PC-3 (cell line): ENCODE data around the gene FAM120B. TPM values are rescaled to one million over a fixed set of nuclear protein-coding genes. Genes with fewer than 3 reads are reported as not detected.

Experiments used
- ATAC-seq: fragments of 200-7000 bp; cut with Tn5 transposase; 2 replicates; pipeline ENCODE4 v1.9.1; 2020; ENCODE audit warnings: mild to moderate bottlenecking, moderate library complexity
- BruUV-seq: library from RNA; stranded (reverse); fragments of 400-500 nt; replicated peaks from 2 replicates; lab custom pipeline; 2021; lab: Mats Ljungman, UMichigan
- CTCF ChIA-PET: fragments of 300-600 bp; sonication (Branson Sonifier 250); formaldehyde crosslinking; loops from one replicate; lab custom pipeline; 2022; ENCODE audit warnings: antibody characterized with exemption; lab: Charles Lee
- POLR2A ChIA-PET: fragments of 300-600 bp; sonication (Branson Sonifier 250); formaldehyde crosslinking; loops from one replicate; lab custom pipeline; 2022; ENCODE audit warnings: antibody characterized with exemption; ENCODE audit not compliant: unreplicated experiment; lab: Charles Lee
- DNase-seq: peaks from one replicate; pipeline ENCODE4 v3.0.0-alpha.2; 2015
- H2AFZ ChIP-seq: fragments of 300-600 bp; sonication (generic); 2 replicates; pipeline ENCODE4 v1.6.0; 2016; ENCODE audit warnings: antibody characterized with exemption, low read length
- H3F3A ChIP-seq: fragments of 300-600 bp; sonication (generic); one replicate; pipeline ENCODE4 v1.6.0; 2017; ENCODE audit warnings: antibody characterized with exemption, low read length, control low read depth, mild to moderate bottlenecking; ENCODE audit not compliant: unreplicated experiment
- H3K27ac ChIP-seq: fragments of 300-600 bp; sonication (generic); 2 replicates; pipeline ENCODE4 v1.5.1; 2016; ENCODE audit warnings: mild to moderate bottlenecking, low read length
- H3K27me3 ChIP-seq: fragments of 300-600 bp; sonication (generic); 2 replicates; pipeline ENCODE4 v1.6.1; 2016; ENCODE audit warnings: low read length, mixed read lengths
- H3K36me3 ChIP-seq: fragments of 300-600 bp; sonication (generic); 2 replicates; pipeline ENCODE4 v1.6.1; 2016; ENCODE audit warnings: low read depth, mixed run types, low read length, mixed read lengths
- H3K4me1 ChIP-seq: fragments of 300-600 bp; sonication (generic); 2 replicates; pipeline ENCODE4 v1.5.1; 2016; ENCODE audit warnings: low read length; ENCODE audit not compliant: insufficient read depth
- H3K4me2 ChIP-seq: fragments of 300-600 bp; sonication (generic); 2 replicates; pipeline ENCODE4 v1.6.0; 2016; ENCODE audit warnings: low read length
- H3K4me3 ChIP-seq: fragments of 300-600 bp; sonication (generic); 2 replicates; pipeline ENCODE4 v1.5.1; 2016; ENCODE audit warnings: mild to moderate bottlenecking, low read length, mixed read lengths
- H3K79me2 ChIP-seq: fragments of 300-600 bp; sonication (generic); 2 replicates; pipeline ENCODE4 v1.6.1; 2017; ENCODE audit warnings: low read length, mixed read lengths
- H3K9ac ChIP-seq: fragments of 300-600 bp; sonication (generic); 2 replicates; pipeline ENCODE4 v1.6.0; 2016; ENCODE audit warnings: mild to moderate bottlenecking, low read length
- H3K9me2 ChIP-seq: fragments of 300-600 bp; sonication (generic); replicated peaks from 2 replicates; pipeline ENCODE4 v1.6.1; 2016; ENCODE audit warnings: mixed run types, low read length, mixed read lengths
- H3K9me3 ChIP-seq: fragments of 300-600 bp; sonication (generic); 2 replicates; pipeline ENCODE4 v1.6.1; 2016; ENCODE audit warnings: low read length, mixed read lengths
- H4K20me1 ChIP-seq: fragments of 300-600 bp; sonication (generic); 2 replicates; pipeline ENCODE4 v1.6.1; 2016; ENCODE audit warnings: low read length, mixed read lengths
- EZH2 ChIP-seq: fragments of 300-600 bp; sonication (generic); IDR thresholded peaks from one replicate; pipeline ENCODE4 v1.6.1; 2017; ENCODE audit warnings: antibody characterized with exemption, mild to moderate bottlenecking, low read length; ENCODE audit not compliant: unreplicated experiment
- EZH2phosphoT487 ChIP-seq: fragments of 300-600 bp; sonication (generic); IDR thresholded peaks from 2 replicates; pipeline ENCODE4 v1.6.1; 2018; ENCODE audit warnings: mild to moderate bottlenecking, antibody characterized with exemption, low read length, borderline replicate concordance
- intact Hi-C: fragments of 100-400 bp; cut with micrococcal nuclease; formaldehyde crosslinking; loops from 2 replicates; pipeline ENCODE4 v1.9.0; 2023
- total RNA-seq: library from RNA; depleted of rRNA; stranded (reverse); fragments of >200 nt; gene quantifications from 2 replicates; pipeline ENCODE4 v1.2.3, GENCODE V29; 2014
- TF ChIP-seq, protein P1 (sequence below): fragments of 300-600 bp; sonication (generic); conservative IDR thresholded peaks from 2 replicates; pipeline ENCODE4 v1.5.1; 2017; ENCODE audit warnings: antibody characterized with exemption, low read depth, mild to moderate bottlenecking, low read length

The FAM120B gene
- total RNA-seq, 1 experiment from 2014 or later: 8.7 TPM

DNA sequence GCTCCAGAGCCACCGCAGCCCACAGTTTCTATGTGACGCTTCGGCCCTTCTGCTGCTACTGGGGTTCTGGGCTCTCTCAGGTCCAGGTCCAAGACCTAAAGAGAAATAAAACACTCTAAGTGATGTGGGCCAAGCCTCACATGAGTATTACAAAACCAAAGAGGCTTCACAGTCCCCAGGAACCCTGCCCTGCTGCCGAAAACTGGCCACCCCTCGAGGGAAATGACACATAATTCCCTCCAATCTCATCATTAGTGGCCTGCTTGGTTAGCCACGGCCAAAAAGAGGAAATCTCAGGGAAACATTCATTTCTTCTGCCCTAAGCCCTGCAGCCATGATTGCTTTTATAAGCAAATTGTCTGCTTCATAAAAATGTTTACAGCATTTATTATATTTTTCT is 48.2 kb upstream of the FAM120B start:
- Histone ChIP-seq H3K4me2 (no peak overlapping the region), H3F3A (no peaks in the 10 kb centered on the region), H3K27me3 (no peaks in the 10 kb centered on the region), H3K9me3 (no peaks in the 10 kb centered on the region), H3K4me1 (no peaks in the 10 kb centered on the region), H3K27ac (no peak overlapping the region), H3K36me3 (no peaks in the 10 kb centered on the region), H3K79me2 (no peaks in the 10 kb centered on the region), H3K4me3 (no peak overlapping the region), H3K9me2 (no peaks in the 10 kb centered on the region), H2AFZ (no peak overlapping the region), H3K9ac (no peak overlapping the region), H4K20me1 (no peaks in the 10 kb centered on the region)
- intact Hi-C loops: no loop called here
- POLR2A ChIA-PET: no interaction called here
- no peak for ATAC-seq
- no peak for DNase-seq
- CTCF ChIA-PET: no interaction called here
- TF ChIP-seq, protein P1, sequence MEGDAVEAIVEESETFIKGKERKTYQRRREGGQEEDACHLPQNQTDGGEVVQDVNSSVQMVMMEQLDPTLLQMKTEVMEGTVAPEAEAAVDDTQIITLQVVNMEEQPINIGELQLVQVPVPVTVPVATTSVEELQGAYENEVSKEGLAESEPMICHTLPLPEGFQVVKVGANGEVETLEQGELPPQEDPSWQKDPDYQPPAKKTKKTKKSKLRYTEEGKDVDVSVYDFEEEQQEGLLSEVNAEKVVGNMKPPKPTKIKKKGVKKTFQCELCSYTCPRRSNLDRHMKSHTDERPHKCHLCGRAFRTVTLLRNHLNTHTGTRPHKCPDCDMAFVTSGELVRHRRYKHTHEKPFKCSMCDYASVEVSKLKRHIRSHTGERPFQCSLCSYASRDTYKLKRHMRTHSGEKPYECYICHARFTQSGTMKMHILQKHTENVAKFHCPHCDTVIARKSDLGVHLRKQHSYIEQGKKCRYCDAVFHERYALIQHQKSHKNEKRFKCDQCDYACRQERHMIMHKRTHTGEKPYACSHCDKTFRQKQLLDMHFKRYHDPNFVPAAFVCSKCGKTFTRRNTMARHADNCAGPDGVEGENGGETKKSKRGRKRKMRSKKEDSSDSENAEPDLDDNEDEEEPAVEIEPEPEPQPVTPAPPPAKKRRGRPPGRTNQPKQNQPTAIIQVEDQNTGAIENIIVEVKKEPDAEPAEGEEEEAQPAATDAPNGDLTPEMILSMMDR: no peak
- TF ChIP-seq EZH2phosphoT487: no peak
- no peak for TF ChIP-seq EZH2
- no TSS peak for BruUV-seq

DNA sequence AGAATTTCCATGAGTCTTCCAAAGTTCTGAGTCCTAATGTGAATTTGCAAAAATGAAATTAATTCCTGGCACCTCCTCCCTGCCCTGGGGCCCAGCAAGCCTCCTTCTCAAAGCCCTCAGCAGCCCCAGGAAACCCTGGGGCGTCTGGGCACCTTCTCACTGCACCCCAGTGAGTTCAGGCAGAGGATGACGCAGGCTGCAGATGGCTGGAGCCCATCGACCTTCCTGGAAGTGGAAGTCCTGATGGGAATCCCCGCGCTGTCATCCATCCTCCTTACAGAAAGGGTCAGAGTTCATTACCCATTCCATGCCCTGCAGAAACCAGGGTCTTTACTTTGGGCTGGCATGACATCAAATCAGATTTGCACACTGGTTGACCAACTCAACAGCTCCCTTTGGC is 47.3 kb upstream of the FAM120B start:
- no peaks in the 10 kb centered on the region for H3K4me1 ChIP-seq
- no peaks in the 10 kb centered on the region for H4K20me1 ChIP-seq
- CTCF ChIA-PET: no interaction called here
- intact Hi-C loops: no loop called here
- TF ChIP-seq, protein P1: no peak
- TF ChIP-seq EZH2 (no peak), EZH2phosphoT487 (no peak)
- H3K9ac ChIP-seq: no peak overlapping the region
- DNase-seq (no peak), ATAC-seq (no peak)
- H3K9me3 ChIP-seq: no peaks in the 10 kb centered on the region
- H3K79me2 ChIP-seq: no peaks in the 10 kb centered on the region
- H3F3A ChIP-seq: no peaks in the 10 kb centered on the region
- H2AFZ ChIP-seq: no peak overlapping the region
- no peak overlapping the region for H3K27ac ChIP-seq
- no peaks in the 10 kb centered on the region for H3K9me2 ChIP-seq
- no peaks in the 10 kb centered on the region for H3K27me3 ChIP-seq
- POLR2A ChIA-PET: no interaction called here
- no peak overlapping the region for H3K4me3 ChIP-seq
- no peak overlapping the region for H3K4me2 ChIP-seq
- no TSS peak for BruUV-seq
- H3K36me3 ChIP-seq: no peaks in the 10 kb centered on the region

DNA sequence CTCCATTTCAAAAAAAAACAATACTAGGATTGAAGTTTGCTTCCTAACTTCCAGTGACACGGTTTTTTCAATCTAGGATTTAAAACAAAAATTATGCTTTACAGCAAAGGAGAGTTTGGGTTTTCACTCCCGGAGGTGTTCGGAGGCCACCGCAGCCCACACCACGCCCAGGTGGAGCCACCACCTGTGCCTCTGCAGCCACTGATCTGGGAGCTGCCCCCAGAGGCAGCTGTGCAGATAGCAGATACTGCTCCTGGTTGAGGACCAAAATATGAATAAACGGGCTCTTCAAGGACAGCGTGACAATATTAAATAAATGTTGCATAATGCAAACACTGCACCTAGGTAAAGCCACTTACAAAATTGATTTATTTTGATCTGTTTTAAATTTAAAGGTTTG is 45.9 kb upstream of the FAM120B start:
- TF ChIP-seq, protein P1: peak; percentile 41; the same call in 1 of the 2 replicates
- TF ChIP-seq EZH2phosphoT487: no peak
- H3K27ac ChIP-seq: no peak overlapping the region
- H3F3A ChIP-seq: no peaks in the 10 kb centered on the region
- no peak overlapping the region for H3K9ac ChIP-seq
- H3K36me3 ChIP-seq: no peaks in the 10 kb centered on the region
- no peak overlapping the region for H3K4me2 ChIP-seq
- H3K79me2 ChIP-seq: no peaks in the 10 kb centered on the region
- DNase-seq: peak; percentile 31
- POLR2A ChIA-PET: no interaction called here
- CTCF ChIA-PET: no interaction called here
- no TSS peak for BruUV-seq
- H3K9me2 ChIP-seq: no peaks in the 10 kb centered on the region
- intact Hi-C loops: no loop called here
- peak; percentile 67; the same call in 1 of the 2 replicates for ATAC-seq
- no peak overlapping the region for H3K4me3 ChIP-seq
- H3K9me3 ChIP-seq: no peaks in the 10 kb centered on the region
- peaks cover 5% of the 10 kb centered on the region for H3K4me1 ChIP-seq
- H2AFZ ChIP-seq: no peak overlapping the region
- H4K20me1 ChIP-seq: no peaks in the 10 kb centered on the region
- H3K27me3 ChIP-seq: no peaks in the 10 kb centered on the region
